ENCODE measurements around the gene AQP3.

GRCh38 chr9:33458444-33458843, 11.1 kb upstream of the AQP3 start:
- TF ChIP-seq ZFP1 (CRISPR knock-in tag; IDR thresholded peaks at IDR 0.05) (no peak), BRCA1 (CRISPR knock-in tag; IDR thresholded peaks at IDR 0.05) (no peak)

Data from HepG2 (cell line).